ENCODE results near the gene PPP1R12A. TPM values are rescaled to one million over a fixed set of nuclear protein-coding genes. Genes with fewer than 3 reads are reported as not detected.

PPP1R12A gene
- total RNA-seq, 1 donor from 2014 or later, result 109 TPM

DNA sequence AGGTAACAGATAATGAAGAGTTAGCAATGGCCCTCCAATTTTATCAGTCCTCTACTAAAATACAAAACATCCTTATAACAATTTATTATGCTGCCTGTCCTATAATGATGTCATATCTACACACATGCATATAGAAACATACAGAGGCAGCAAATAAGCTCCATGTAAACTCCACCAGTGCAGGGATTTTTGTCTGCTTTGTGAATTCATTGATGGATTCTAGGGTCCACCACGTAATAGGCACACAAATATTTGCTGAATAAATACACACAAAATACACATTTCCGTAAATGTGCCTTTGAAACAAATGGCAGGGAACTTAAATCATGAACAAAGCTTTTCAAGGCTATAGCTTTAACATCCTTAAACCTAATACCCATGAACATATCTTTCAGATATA, 34.7 kb downstream of the PPP1R12A start:
- Mint-ChIP-seq H3K4me3 (ENCODE audit: unreplicated experiment) (no peak overlapping the region), H3K4me1 (ENCODE audit: unreplicated experiment) (peaks cover 11% of the 10 kb centered on the region), H3K36me3 (ENCODE audit: low read depth, unreplicated experiment) (no peaks in the 10 kb centered on the region), H3K9me3 (ENCODE audit: unreplicated experiment) (no peaks in the 10 kb centered on the region), H3K27me3 (ENCODE audit: unreplicated experiment) (no peaks in the 10 kb centered on the region), H3K27ac (ENCODE audit: unreplicated experiment) (no peak overlapping the region)
- no peak for DNase-seq (ENCODE audit: low spot score)
- no peak for TF ChIP-seq CTCF (IDR thresholded peaks at IDR 0.05; ENCODE audit: unreplicated experiment)

GRCh38 chr12:79897617-79898016, 37.3 kb downstream of the PPP1R12A start:
- no peak overlapping the region for H3K27ac Mint-ChIP-seq (ENCODE audit: unreplicated experiment)
- no peak for DNase-seq (ENCODE audit: low spot score)
- H3K9me3 Mint-ChIP-seq (ENCODE audit: unreplicated experiment), result no peaks in the 10 kb centered on the region
- no peak overlapping the region for H3K4me3 Mint-ChIP-seq (ENCODE audit: unreplicated experiment)
- H3K36me3 Mint-ChIP-seq (ENCODE audit: low read depth, unreplicated experiment), result no peaks in the 10 kb centered on the region
- TF ChIP-seq CTCF (IDR thresholded peaks at IDR 0.05; ENCODE audit: unreplicated experiment), result no peak
- no peaks in the 10 kb centered on the region for H3K27me3 Mint-ChIP-seq (ENCODE audit: unreplicated experiment)
- H3K4me1 Mint-ChIP-seq (ENCODE audit: unreplicated experiment), result peaks cover 9% of the 10 kb centered on the region

DNA sequence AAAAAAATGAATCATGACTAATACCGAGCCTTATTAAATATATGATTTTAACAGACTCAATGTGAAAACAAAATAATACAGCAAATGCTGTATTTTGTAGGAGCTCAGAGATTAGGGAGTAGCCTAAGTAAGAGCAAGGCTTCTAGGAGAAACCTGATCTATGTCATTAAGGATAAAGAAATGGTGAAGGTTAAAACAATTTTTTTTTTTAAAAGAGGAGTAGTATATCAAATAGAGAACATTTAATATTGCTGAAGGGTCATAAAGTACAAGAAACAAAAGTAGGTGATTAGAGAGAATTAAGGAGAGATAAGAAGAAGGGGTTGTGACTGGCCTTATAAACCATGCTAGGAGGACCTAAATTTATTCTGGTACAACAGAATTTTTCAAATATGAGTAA, 39.1 kb downstream of the PPP1R12A start:
- Mint-ChIP-seq H3K4me3 (ENCODE audit: unreplicated experiment) (no peak overlapping the region), H3K27ac (ENCODE audit: unreplicated experiment) (peak overlapping the region; percentile 10), H3K9me3 (ENCODE audit: unreplicated experiment) (no peaks in the 10 kb centered on the region), H3K4me1 (ENCODE audit: unreplicated experiment) (peaks cover 6% of the 10 kb centered on the region), H3K36me3 (ENCODE audit: low read depth, unreplicated experiment) (no peaks in the 10 kb centered on the region), H3K27me3 (ENCODE audit: unreplicated experiment) (peaks cover 4% of the 10 kb centered on the region)
- no peak for TF ChIP-seq CTCF (IDR thresholded peaks at IDR 0.05; ENCODE audit: unreplicated experiment)
- no peak for DNase-seq (ENCODE audit: low spot score)

GRCh38 chr12:79895071-79895470, 39.8 kb downstream of the PPP1R12A start:
- no peak overlapping the region for H3K27ac Mint-ChIP-seq (ENCODE audit: unreplicated experiment)
- H3K4me1 Mint-ChIP-seq (ENCODE audit: unreplicated experiment), result peaks cover 6% of the 10 kb centered on the region
- H3K4me3 Mint-ChIP-seq (ENCODE audit: unreplicated experiment), result no peak overlapping the region
- no peaks in the 10 kb centered on the region for H3K36me3 Mint-ChIP-seq (ENCODE audit: low read depth, unreplicated experiment)
- TF ChIP-seq CTCF (IDR thresholded peaks at IDR 0.05; ENCODE audit: unreplicated experiment), result no peak
- H3K27me3 Mint-ChIP-seq (ENCODE audit: unreplicated experiment), result peaks cover 4% of the 10 kb centered on the region
- H3K9me3 Mint-ChIP-seq (ENCODE audit: unreplicated experiment), result no peaks in the 10 kb centered on the region
- DNase-seq (ENCODE audit: low spot score), result no peak

- no peak overlapping the region for H3K27ac Mint-ChIP-seq (ENCODE audit: unreplicated experiment)
- H3K4me1 Mint-ChIP-seq (ENCODE audit: unreplicated experiment), result peaks cover 3% of the 10 kb centered on the region
Measured at GRCh38 chr12:79891506-79892162, 43.3 kb downstream of the PPP1R12A start.

More at GRCh38 chr12:79891506-79892162, 43.3 kb downstream of the PPP1R12A start:
- H3K27me3 Mint-ChIP-seq (ENCODE audit: unreplicated experiment), result peaks cover 4% of the 10 kb centered on the region
- H3K9me3 Mint-ChIP-seq (ENCODE audit: unreplicated experiment), result no peaks in the 10 kb centered on the region
- no peak for TF ChIP-seq CTCF (IDR thresholded peaks at IDR 0.05; ENCODE audit: unreplicated experiment)
- no peaks in the 10 kb centered on the region for H3K36me3 Mint-ChIP-seq (ENCODE audit: low read depth, unreplicated experiment)
- no peak overlapping the region for H3K4me3 Mint-ChIP-seq (ENCODE audit: unreplicated experiment)
- DNase-seq (ENCODE audit: low spot score), result no peak
